HCT116 (cell line): ENCODE measurements around the gene CHD3.

Experiments
- JUND ChIP-seq: IDR thresholded peaks from 2 replicates; pipeline ENCODE4 v1.6.1; 2012
- TF ChIP-seq, protein P1 (sequence below): IDR thresholded peaks from 2 replicates; pipeline ENCODE4 v1.6.1; 2012; ENCODE audit warnings: low read depth

DNA sequence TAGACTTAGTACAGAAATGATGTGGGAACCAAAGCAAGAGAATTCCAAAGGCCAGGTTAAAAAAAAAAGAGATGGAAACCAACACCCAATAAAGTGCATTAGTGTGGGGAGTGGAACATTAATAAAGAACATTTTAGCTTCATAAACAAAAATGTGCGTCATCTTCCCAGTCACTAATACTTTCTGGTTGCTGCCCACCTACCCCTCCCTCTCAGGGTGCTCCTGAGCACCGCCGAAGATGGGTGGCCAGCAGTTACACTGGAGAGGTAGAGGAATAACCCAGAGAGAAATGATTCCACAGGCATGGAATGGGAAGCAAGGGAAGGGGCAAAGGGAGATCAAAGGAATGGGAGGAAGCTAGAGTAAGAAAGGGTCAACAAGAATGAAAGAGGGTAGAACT lies 6.0 kb upstream of the CHD3 start:
- no peak for TF ChIP-seq JUND
- TF ChIP-seq, protein P1, sequence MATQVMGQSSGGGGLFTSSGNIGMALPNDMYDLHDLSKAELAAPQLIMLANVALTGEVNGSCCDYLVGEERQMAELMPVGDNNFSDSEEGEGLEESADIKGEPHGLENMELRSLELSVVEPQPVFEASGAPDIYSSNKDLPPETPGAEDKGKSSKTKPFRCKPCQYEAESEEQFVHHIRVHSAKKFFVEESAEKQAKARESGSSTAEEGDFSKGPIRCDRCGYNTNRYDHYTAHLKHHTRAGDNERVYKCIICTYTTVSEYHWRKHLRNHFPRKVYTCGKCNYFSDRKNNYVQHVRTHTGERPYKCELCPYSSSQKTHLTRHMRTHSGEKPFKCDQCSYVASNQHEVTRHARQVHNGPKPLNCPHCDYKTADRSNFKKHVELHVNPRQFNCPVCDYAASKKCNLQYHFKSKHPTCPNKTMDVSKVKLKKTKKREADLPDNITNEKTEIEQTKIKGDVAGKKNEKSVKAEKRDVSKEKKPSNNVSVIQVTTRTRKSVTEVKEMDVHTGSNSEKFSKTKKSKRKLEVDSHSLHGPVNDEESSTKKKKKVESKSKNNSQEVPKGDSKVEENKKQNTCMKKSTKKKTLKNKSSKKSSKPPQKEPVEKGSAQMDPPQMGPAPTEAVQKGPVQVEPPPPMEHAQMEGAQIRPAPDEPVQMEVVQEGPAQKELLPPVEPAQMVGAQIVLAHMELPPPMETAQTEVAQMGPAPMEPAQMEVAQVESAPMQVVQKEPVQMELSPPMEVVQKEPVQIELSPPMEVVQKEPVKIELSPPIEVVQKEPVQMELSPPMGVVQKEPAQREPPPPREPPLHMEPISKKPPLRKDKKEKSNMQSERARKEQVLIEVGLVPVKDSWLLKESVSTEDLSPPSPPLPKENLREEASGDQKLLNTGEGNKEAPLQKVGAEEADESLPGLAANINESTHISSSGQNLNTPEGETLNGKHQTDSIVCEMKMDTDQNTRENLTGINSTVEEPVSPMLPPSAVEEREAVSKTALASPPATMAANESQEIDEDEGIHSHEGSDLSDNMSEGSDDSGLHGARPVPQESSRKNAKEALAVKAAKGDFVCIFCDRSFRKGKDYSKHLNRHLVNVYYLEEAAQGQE: no peak
